Cardiac fibroblast (primary cell): ENCODE data around the gene CUL9.

ENCODE experiments used
- DNase-seq, 2 donors: peaks; one replicate each; pipeline versions ENCODE4 v3.0.0 to v3.0.0-alpha.2; 2010; ENCODE audit warnings: low read depth in 2 of 2
- H3K4me3 ChIP-seq, 2 donors: replicated peaks in 1 of 2; 1 replicate in 1 of 2; 2 replicates in 1 of 2; pipeline ENCODE4 v1.5.1; 2011; ENCODE audit warnings: low read depth in 2 of 2, low read length in 2 of 2, mild to moderate bottlenecking in 2 of 2, moderate library complexity in 1 of 2
- CTCF ChIP-seq: IDR thresholded peaks from one replicate; pipeline ENCODE4 v1.5.1; 2011; ENCODE audit warnings: low read depth, mild to moderate bottlenecking, low read length, inconsistent platforms

CUL9 gene

DNA sequence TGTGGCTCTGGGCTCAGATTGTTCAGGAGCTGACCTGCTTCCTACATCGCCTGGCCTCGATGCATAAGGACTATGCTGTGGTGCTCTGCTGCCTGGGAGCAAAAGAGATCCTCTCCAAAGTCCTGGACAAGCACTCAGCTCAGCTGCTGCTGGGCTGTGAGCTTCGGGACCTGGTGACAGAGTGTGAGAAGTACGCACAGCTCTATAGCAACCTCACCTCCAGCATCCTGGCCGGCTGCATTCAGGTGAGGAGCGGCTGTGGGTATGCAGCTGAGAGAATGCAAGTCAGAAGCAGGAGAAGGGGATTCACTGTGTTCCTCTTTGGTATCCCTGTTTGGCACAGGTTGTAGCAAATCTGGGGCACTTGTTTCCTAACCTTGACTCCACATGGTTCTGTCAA is 17.9 kb downstream of the CUL9 start:
- no peak for TF ChIP-seq CTCF
- no peak for DNase-seq
- H3K4me3 ChIP-seq, result no peak overlapping the region

- TF ChIP-seq CTCF, result no peak
- no peak for DNase-seq
- no peak overlapping the region for H3K4me3 ChIP-seq
Observed at GRCh38 chr6:43200541-43200940, 18.5 kb downstream of the CUL9 start.

- H3K4me3 ChIP-seq, result no peak overlapping the region
- no peak for TF ChIP-seq CTCF
- no peak for DNase-seq
Observed at GRCh38 chr6:43202451-43202850, 20.5 kb downstream of the CUL9 start.

DNA sequence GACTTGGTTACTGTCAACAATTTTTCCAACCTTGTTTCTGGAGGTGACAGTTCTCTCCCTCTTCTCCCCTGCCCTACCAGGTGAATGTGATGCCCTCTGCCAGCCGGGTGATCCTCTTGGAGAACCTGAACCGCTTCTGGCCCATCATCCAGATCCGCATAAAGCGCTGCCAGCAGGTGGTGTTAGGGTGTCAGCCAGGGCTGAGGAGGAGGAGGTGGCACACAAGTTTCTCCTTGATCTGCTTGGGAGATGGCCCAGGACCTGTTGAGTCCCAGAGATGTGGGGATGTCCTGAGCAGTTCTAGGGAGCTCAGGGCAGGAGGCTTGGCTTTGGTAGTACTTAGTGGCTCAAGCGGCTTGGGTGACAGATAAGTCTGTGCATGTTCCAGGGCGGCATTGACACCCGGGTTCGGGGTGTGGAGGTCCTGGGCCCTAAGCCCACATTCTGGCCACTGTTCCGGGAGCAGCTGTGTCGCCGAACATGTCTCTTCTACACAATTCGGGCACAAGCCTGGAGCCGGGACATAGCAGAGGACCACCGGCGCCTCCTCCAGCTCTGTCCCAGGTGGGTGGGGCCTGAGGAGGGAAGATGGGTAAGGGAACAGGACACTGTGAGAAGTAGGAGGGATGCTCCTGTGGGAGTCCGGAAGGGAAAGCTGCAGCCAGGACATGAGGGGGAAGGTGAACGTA is 21.2 kb downstream of the CUL9 start:
- no peak for DNase-seq
- no peak for TF ChIP-seq CTCF
- no peak overlapping the region for H3K4me3 ChIP-seq

DNA sequence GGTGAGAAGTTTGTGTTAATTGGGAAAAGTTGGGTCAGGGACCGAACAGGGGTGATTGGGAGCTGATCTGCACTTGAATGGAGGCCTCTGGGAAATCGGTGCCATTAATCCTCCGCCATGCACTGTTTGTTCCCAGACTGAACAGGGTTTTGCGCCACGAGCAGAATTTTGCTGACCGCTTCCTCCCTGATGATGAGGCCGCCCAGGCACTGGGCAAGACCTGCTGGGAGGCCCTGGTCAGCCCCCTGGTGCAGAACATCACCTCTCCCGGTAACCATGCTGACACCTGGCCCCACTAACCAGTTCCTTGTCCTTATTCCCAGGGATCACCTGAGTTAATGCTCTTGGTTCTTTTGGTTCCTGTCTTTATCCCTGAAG is 21.7 kb downstream of the CUL9 start:
- H3K4me3 ChIP-seq, result no peak overlapping the region
- no peak for DNase-seq
- TF ChIP-seq CTCF, result no peak

DNA sequence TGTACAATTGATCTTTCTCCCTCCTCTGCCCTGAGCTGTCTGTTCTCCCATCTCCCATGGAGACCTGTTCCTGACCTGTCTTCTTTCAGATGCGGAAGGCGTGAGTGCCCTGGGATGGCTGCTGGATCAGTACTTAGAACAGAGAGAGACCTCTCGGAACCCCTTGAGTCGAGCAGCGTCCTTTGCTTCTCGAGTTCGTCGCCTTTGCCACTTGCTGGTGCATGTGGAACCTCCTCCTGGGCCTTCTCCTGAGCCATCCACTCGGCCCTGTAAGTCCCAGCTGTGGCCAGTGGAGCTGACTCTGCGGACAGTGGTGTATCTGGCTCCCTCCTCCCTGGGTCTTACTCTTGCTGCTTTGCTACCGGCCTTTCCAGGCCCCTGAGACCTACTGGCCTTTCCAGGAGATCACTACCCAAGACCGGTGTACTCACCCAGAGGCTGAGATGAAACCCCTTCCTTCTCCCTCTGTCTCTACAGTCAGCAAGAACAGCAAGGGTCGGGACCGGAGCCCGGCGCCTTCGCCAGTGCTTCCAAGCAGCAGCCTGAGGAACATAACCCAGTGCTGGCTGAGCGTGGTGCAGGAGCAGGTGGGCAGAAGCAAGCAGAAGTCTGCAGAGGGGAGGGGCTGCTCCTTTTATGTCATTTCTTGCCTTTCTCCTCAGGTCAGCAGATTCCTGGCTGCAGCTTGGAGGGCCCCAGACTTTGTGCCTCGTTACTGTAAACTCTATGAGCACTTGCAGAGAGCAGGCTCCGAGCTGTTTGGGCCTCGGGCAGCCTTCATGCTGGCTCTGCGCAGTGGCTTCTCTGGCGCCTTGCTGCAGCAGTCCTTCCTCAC is 22.5 kb downstream of the CUL9 start:
- H3K4me3 ChIP-seq, result no peak overlapping the region
- no peak for TF ChIP-seq CTCF
- DNase-seq, result no peak
